Naive thymus-derived CD4-positive, alpha-beta T cell (primary cell): ENCODE measurements around the gene BCL2. TPM values are rescaled to one million over a fixed set of nuclear protein-coding genes. Genes with fewer than 3 reads are reported as not detected.

Experiments
- ATAC-seq: fragments of 150-1000 bp; cut with Tn5 transposase; 2 replicates; pipeline ENCODE4 v1.10.0; 2021; ENCODE audit warnings: mild to moderate bottlenecking, moderate library complexity
- CTCF ChIA-PET: fragments of 350-600 bp; sonication (Branson Sonifier 250); formaldehyde crosslinking; loops from one replicate; lab custom pipeline; 2021; ENCODE audit warnings: antibody characterized with exemption; lab: Charles Lee
- POLR2A ChIA-PET: fragments of 350-600 bp; sonication (Branson Sonifier 250); formaldehyde crosslinking; loops from one replicate; lab custom pipeline; 2021; ENCODE audit warnings: antibody characterized with exemption, inconsistent platforms; lab: Charles Lee
- DNase-seq, 9 donors: peaks; one replicate each; pipeline versions ENCODE4 v3.0.0 to v3.0.0-alpha.2; 2020 to 2022; ENCODE audit warnings: mixed read lengths in 1 of 9
- H3K27ac ChIP-seq: one replicate; pipeline ENCODE4 v1.7.0; 2013; ENCODE audit warnings: mild to moderate bottlenecking, low read depth, low read length, moderate library complexity
- H3K27me3 ChIP-seq, 2 donors: one replicate each; pipeline ENCODE4 v1.7.0; 2013; ENCODE audit warnings: low read length in 2 of 2, mild to moderate bottlenecking in 2 of 2, moderate library complexity in 2 of 2; ENCODE audit not compliant: control insufficient read depth in 2 of 2, insufficient read depth in 2 of 2
- H3K36me3 ChIP-seq, 3 experiments: 1 replicate in 2 of 3; 2 replicates in 1 of 3; pipeline ENCODE4 v1.7.0; 2013; ENCODE audit warnings: low read length in 3 of 3, mild to moderate bottlenecking in 3 of 3, moderate library complexity in 1 of 3; ENCODE audit not compliant: insufficient read depth in 3 of 3, control insufficient read depth in 2 of 3
- H3K4me1 ChIP-seq, 2 donors: one replicate each; pipeline ENCODE4 v1.7.0; 2013; ENCODE audit warnings: low read length in 2 of 2, mild to moderate bottlenecking in 2 of 2, moderate library complexity in 1 of 2; ENCODE audit not compliant: control insufficient read depth in 2 of 2, insufficient read depth in 2 of 2
- H3K4me3 ChIP-seq: 2 replicates; pipeline ENCODE4 v1.7.0; 2013; ENCODE audit warnings: mild to moderate bottlenecking, low read length
- H3K9me3 ChIP-seq, 3 experiments: 1 replicate in 2 of 3; 2 replicates in 1 of 3; pipeline ENCODE4 v1.7.0; 2013; ENCODE audit warnings: low read length in 3 of 3; ENCODE audit not compliant: control insufficient read depth in 2 of 3
- H3K27ac Mint-ChIP-seq, 9 donors: one replicate each; pipeline ENCODE4 v1.8.0; 2020 to 2022; ENCODE audit warnings: mixed read lengths in 9 of 9, mild to moderate bottlenecking in 8 of 9, moderate library complexity in 5 of 9, inconsistent platforms in 2 of 9
- H3K27me3 Mint-ChIP-seq, 5 donors: one replicate each; pipeline ENCODE4 v1.8.0; 2021 to 2022; ENCODE audit warnings: mixed read lengths in 5 of 5, mild to moderate bottlenecking in 1 of 5
- H3K36me3 Mint-ChIP-seq, 5 donors: one replicate each; pipeline ENCODE4 v1.8.0; 2020 to 2022; ENCODE audit warnings: mixed read lengths in 5 of 5, mild to moderate bottlenecking in 3 of 5, inconsistent platforms in 1 of 5
- H3K4me1 Mint-ChIP-seq, 7 donors: one replicate each; pipeline ENCODE4 v1.8.0; 2020 to 2022; ENCODE audit warnings: mixed read lengths in 7 of 7, mild to moderate bottlenecking in 3 of 7, inconsistent platforms in 1 of 7
- H3K4me3 Mint-ChIP-seq, 10 donors: one replicate each; pipeline ENCODE4 v1.8.0; 2020 to 2022; ENCODE audit warnings: mild to moderate bottlenecking in 10 of 10, mixed read lengths in 10 of 10, moderate library complexity in 6 of 10, inconsistent platforms in 2 of 10
- H3K9me3 Mint-ChIP-seq, 11 donors: one replicate each; pipeline ENCODE4 v1.8.0; 2020 to 2022; ENCODE audit warnings: mixed read lengths in 11 of 11, mild to moderate bottlenecking in 4 of 11, inconsistent platforms in 1 of 11, moderate library complexity in 1 of 11
- intact Hi-C, 2 donors: fragments of 100-400 bp; cut with micrococcal nuclease; formaldehyde crosslinking; loops; one replicate each; pipeline ENCODE4 v1.15.1; 2023
- polyA plus RNA-seq, 2 donors: library from polyadenylated mRNA; unstranded; fragments of 300-500 nt; fragmentation: Illumina TruSeq; gene quantifications; one replicate each; pipeline ENCODE4 v1.2.3, GENCODE V29; 2021
- total RNA-seq, 6 experiments: library from RNA in 5 of 6; stranded (reverse) in 5 of 6; gene quantifications; 1 replicate in 5 of 6; 2 replicates in 1 of 6; pipeline ENCODE4 v1.2.3 and lab custom pipeline; 2021 to 2026

BCL2 gene
- total and polyA plus RNA-seq, 7 experiments from 2014 or later, result 32.7 to 154 (median 40.1) TPM

DNA sequence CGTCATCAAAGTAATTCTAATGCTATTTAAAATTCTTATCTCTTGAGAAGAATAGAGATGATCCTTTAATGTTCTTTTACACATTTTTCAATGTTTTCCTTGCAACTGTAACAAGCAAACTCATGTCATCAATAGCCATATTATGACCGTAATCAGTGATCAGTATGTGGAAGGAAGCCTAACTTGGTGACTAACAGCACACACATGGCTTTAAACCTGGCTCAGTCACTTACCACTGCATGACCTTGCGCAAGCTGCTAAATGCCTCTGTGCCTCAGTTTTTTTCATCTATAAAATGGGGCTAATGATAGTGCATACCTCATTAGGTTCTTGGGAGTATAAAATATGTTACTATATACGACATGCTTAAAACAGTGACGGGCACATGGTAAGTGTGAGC, 149.7 kb downstream of the BCL2 start:
- intact Hi-C loops, result loop anchor here (1.0 to 10.0 kb wide), 3 partner anchors 8 to 645 kb away; partner anchors contain the start of gene ZCCHC2 (in 1 of the 2)
- ATAC-seq, result no peak
- CTCF ChIA-PET, result no interaction called here

DNA sequence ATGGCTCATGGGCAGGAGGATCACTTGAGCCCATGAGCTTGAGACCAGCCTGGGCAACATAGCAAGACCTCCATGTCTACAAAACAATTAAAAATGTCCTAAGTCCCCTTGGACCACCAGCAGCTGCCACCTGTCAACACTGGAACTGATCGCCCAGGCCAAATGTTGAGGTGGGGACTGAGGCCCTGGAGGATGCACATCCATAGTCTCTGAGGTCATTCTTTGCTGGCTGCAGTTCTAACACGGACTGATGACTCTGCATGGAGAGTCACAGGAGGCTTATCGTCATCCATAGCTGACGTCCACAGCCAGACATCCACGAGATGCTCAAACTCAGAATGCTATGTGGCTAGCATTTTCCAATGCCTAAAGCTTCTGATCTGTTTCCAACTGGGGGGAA, 151.3 kb downstream of the BCL2 start:
- Mint-ChIP-seq H3K4me1 (peaks cover 38 to 81% (median 70%) of the 10 kb centered on the region in 7 donors), H3K36me3 (peaks cover 3 to 55% (median 18%) of the 10 kb centered on the region in 5 donors), H3K27me3 (no peaks in the 10 kb centered on the region), H3K27ac (peak overlapping the region in 6 of 9 donors; percentile 14 to 64 (median 53)), H3K9me3 (peaks cover 0 to 8% (median 0%) of the 10 kb centered on the region in 11 donors), H3K4me3 (no peak overlapping the region)
- ChIA-PET CTCF (no interaction called here), POLR2A (interaction anchor here (1.2 kb wide), 1 partner anchor 13 kb away, joined by 6 read pairs; no protein-coding TSS in a partner anchor)
- H3K9me3 ChIP-seq, result no peaks in the 10 kb centered on the region
- no peak overlapping the region for H3K27ac ChIP-seq
- H3K4me3 ChIP-seq, result no peak overlapping the region
- H3K27me3 ChIP-seq, result no peaks in the 10 kb centered on the region
- H3K4me1 ChIP-seq, result peaks cover 3 to 31% of the 10 kb centered on the region in 2 donors
- intact Hi-C loops, result loop anchor here in 1 of 2 donors (10.0 kb wide), 1 partner anchor 643 kb away; the partner anchor contains the start of gene ZCCHC2
- H3K36me3 ChIP-seq, result peaks cover 0 to 4% (median 0%) of the 10 kb centered on the region in 3 experiments
- ATAC-seq, result no peak
- DNase-seq, result no peak

More for the DNA sequence above, 149.7 kb downstream of the BCL2 start:
- H3K4me3 ChIP-seq, result no peak overlapping the region
- peaks cover 0 to 4% (median 0%) of the 10 kb centered on the region in 3 experiments for H3K36me3 ChIP-seq
- H3K4me1 ChIP-seq, result peaks cover 0 to 23% of the 10 kb centered on the region in 2 donors
- Mint-ChIP-seq H3K27me3 (no peaks in the 10 kb centered on the region), H3K27ac (peak overlapping the region in 4 of 9 donors; percentile 26 to 79 (median 59)), H3K36me3 (peaks cover 3 to 47% (median 12%) of the 10 kb centered on the region in 5 donors), H3K9me3 (no peaks in the 10 kb centered on the region), H3K4me1 (peaks cover 33 to 81% (median 69%) of the 10 kb centered on the region in 7 donors), H3K4me3 (no peak overlapping the region)
- no peaks in the 10 kb centered on the region for H3K27me3 ChIP-seq
- DNase-seq, result no peak
- no peak overlapping the region for H3K27ac ChIP-seq
- POLR2A ChIA-PET, result interaction anchor here (0.8 to 1.3 kb wide), 2 partner anchors 13 to 15 kb away, joined by 5 read pairs; no protein-coding TSS in a partner anchor
- no peaks in the 10 kb centered on the region for H3K9me3 ChIP-seq

DNA sequence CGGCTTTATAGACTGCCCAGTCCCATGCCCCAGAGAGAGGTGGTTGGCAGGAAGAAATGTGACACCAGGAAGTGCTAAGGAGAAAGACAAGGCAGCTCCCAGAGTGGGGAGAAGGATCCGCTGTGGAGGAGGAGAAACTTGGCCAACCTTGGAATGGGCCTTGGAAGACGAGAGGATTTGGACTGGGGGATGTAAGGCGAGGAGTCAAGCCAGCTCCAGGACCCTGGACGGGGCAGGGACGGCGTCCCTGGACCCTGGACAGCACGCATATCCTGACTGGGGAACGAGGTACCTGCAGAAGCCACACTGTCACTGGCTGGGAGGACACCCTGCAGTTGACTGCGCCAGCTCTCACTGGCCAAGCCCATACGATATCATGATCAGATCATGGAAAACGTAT, 153.4 kb downstream of the BCL2 start:
- Histone ChIP-seq H3K4me3 (no peak overlapping the region), H3K36me3 (peaks cover 0 to 4% (median 0%) of the 10 kb centered on the region in 3 experiments), H3K27me3 (no peaks in the 10 kb centered on the region), H3K4me1 (peaks cover 22 to 47% of the 10 kb centered on the region in 2 donors), H3K9me3 (no peaks in the 10 kb centered on the region), H3K27ac (no peak overlapping the region)
- CTCF ChIA-PET, result no interaction called here
- no peak overlapping the region for H3K4me3 Mint-ChIP-seq
- peak overlapping the region in 8 of 9 donors; percentile 5 to 88 (median 58) for H3K27ac Mint-ChIP-seq
- no peaks in the 10 kb centered on the region for H3K27me3 Mint-ChIP-seq
- no peak for DNase-seq
- no peak for ATAC-seq
- intact Hi-C loops, result loop anchor here in 1 of 2 donors (10.0 kb wide), 1 partner anchor 641 kb away; the partner anchor contains the start of gene ZCCHC2
- POLR2A ChIA-PET, result interaction anchor here (1.0 to 5.1 kb wide), 7 partner anchors 8 to 152 kb away, joined by 3 to 26 read pairs (median 4); no protein-coding TSS in a partner anchor
- H3K4me1 Mint-ChIP-seq, result peaks cover 54 to 84% (median 78%) of the 10 kb centered on the region in 7 donors
- H3K36me3 Mint-ChIP-seq, result peaks cover 3 to 51% (median 18%) of the 10 kb centered on the region in 5 donors
- H3K9me3 Mint-ChIP-seq, result peaks cover 0 to 8% (median 0%) of the 10 kb centered on the region in 11 donors

- intact Hi-C loops, result loop anchor here in 1 of 2 donors (5.0 to 10.0 kb wide), 2 partner anchors 297 to 640 kb away; partner anchors contain the start of gene ZCCHC2
- Mint-ChIP-seq H3K9me3 (peaks cover 0 to 8% (median 0%) of the 10 kb centered on the region in 11 donors), H3K4me1 (peaks cover 62 to 92% (median 90%) of the 10 kb centered on the region in 7 donors), H3K27ac (peak overlapping the region in 8 of 9 donors; percentile 23 to 99 (median 94)), H3K4me3 (peak overlapping the region in 1 of 10 donors; percentile 0), H3K27me3 (no peaks in the 10 kb centered on the region), H3K36me3 (peaks cover 3 to 51% (median 13%) of the 10 kb centered on the region in 5 donors)
- no peak overlapping the region for H3K4me3 ChIP-seq
- ChIA-PET CTCF (interaction anchor here (0.9 to 1.3 kb wide), 2 partner anchors 21 to 36 kb away, joined by 4 to 5 read pairs; no protein-coding TSS in a partner anchor), POLR2A (interaction anchor here (0.8 to 5.2 kb wide), 14 partner anchors 8 to 155 kb away, joined by 3 to 39 read pairs (median 6); partner anchors contain the start of gene BCL2)
- ATAC-seq (no peak), DNase-seq (no peak)
- H3K36me3 ChIP-seq, result peaks cover 0 to 4% (median 0%) of the 10 kb centered on the region in 3 experiments
- H3K27ac ChIP-seq, result peak overlapping the region; percentile 49
- no peaks in the 10 kb centered on the region for H3K27me3 ChIP-seq
- H3K4me1 ChIP-seq, result peaks cover 39 to 62% of the 10 kb centered on the region in 2 donors
- no peaks in the 10 kb centered on the region for H3K9me3 ChIP-seq
These were observed 155.2 kb downstream of the BCL2 start for GRCh38 chr18:63164396-63164795.

DNA sequence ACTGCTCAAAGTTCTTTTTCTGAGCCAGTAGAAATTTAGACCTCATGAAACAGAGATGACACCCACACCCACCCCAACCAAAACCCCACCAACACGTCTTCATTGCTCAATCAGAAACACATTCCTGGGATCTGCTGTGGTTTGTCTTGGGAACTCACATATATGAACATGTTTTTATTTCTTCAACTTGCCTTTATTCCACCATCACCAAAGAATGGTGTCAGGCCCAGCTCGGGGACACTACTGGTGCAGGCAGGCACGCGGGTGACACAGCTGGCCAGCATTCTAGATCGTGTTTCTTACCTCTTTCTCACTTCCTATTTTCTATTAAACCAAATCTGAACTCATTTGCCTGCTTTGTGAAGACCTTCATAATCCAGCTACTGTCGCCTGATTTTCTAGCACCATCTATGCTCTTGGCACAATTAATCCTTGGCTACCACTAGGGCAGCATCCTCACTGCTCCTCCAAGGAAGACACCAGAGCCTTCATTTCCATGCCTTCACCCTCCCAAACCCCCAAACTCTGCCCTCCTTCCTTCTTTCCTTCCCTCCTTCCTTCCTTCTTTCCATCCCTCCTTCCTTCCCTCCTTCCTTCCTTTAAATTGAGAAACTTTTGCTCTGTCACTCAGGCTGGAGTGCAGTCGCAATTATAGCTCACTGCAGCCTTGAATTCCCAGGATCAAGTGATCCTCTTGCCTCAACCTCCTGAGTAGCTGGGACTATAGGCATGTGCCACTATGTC, 157.1 kb downstream of the BCL2 start:
- peak overlapping the region; percentile 90 for H3K27ac ChIP-seq
- CTCF ChIA-PET, result interaction anchor here (0.7 to 2.7 kb wide), 8 partner anchors 11 to 161 kb away, joined by 3 to 7 read pairs (median 4); partner anchors contain the start of gene BCL2
- no peaks in the 10 kb centered on the region for H3K27me3 ChIP-seq
- no peaks in the 10 kb centered on the region for H3K36me3 ChIP-seq
- H3K27ac Mint-ChIP-seq, result peak overlapping the region; percentile 93 to 99 (median 95)
- peaks cover 0 to 8% (median 0%) of the 10 kb centered on the region in 11 donors for H3K9me3 Mint-ChIP-seq
- peak overlapping the region; percentile 8 for H3K4me3 ChIP-seq
- ATAC-seq (no peak), DNase-seq (no peak)
- H3K36me3 Mint-ChIP-seq, result peaks cover 3 to 45% (median 5%) of the 10 kb centered on the region in 5 donors
- no peaks in the 10 kb centered on the region for H3K27me3 Mint-ChIP-seq
- intact Hi-C loops, result loop anchor here (1.0 to 10.0 kb wide), 7 partner anchors 7 to 638 kb away; partner anchors contain the start of gene ZCCHC2 (in 1 of the 2)
- no peaks in the 10 kb centered on the region for H3K9me3 ChIP-seq
- POLR2A ChIA-PET, result interaction anchor here (0.7 to 5.2 kb wide), 26 partner anchors 10 to 260 kb away, joined by 3 to 39 read pairs (median 6); partner anchors contain the start of genes BCL2 and VPS4B
- peaks cover 56 to 69% of the 10 kb centered on the region in 2 donors for H3K4me1 ChIP-seq
- peaks cover 70 to 97% (median 94%) of the 10 kb centered on the region in 7 donors for H3K4me1 Mint-ChIP-seq
- H3K4me3 Mint-ChIP-seq, result peak overlapping the region; percentile 69 to 99 (median 83)
